ENCODE measurements around the gene CHAD.
"Not testable (repeated sequence)": the region's sequence is repeated elsewhere in the genome, so short reads cannot be mapped to it uniquely, and the experiment has no call there.

Gene CHAD

GRCh38 chr17:50493744-50494143, 25.1 kb upstream of the CHAD start:
- DNase-seq (ENCODE audit: low read depth), result no peak

- DNase-seq (ENCODE audit: low read depth), result no peak
These were observed 23.5 kb upstream of the CHAD start for GRCh38 chr17:50492214-50492613.

- no peak for DNase-seq (ENCODE audit: low read depth)
These were observed 22.8 kb upstream of the CHAD start for GRCh38 chr17:50491505-50491904.

- DNase-seq (ENCODE audit: low read depth), result no peak
These were observed 20.2 kb upstream of the CHAD start for GRCh38 chr17:50488880-50489279.

- DNase-seq (ENCODE audit: low read depth), result peak; percentile 71
These were observed 18.8 kb upstream of the CHAD start for GRCh38 chr17:50487213-50488096.

- no peak for DNase-seq (ENCODE audit: low read depth)
These were observed 15.9 kb upstream of the CHAD start for GRCh38 chr17:50484386-50485155.

- no peak for DNase-seq (ENCODE audit: low read depth)
These were observed 14.6 kb upstream of the CHAD start for GRCh38 chr17:50483266-50483665.

GRCh38 chr17:50482516-50482915, 13.8 kb upstream of the CHAD start:
- peak; percentile 99 for DNase-seq (ENCODE audit: low read depth)

- no peak for DNase-seq (ENCODE audit: low read depth)
These were observed 13.4 kb upstream of the CHAD start for GRCh38 chr17:50482110-50482509.

- no peak for DNase-seq (ENCODE audit: low read depth)
These were observed 13.0 kb upstream of the CHAD start for GRCh38 chr17:50481648-50482047.

GRCh38 chr17:50480854-50481490, 12.3 kb upstream of the CHAD start:
- DNase-seq (ENCODE audit: low read depth), result no peak

GRCh38 chr17:50480142-50480764, 11.6 kb upstream of the CHAD start:
- no peak for DNase-seq (ENCODE audit: low read depth)

- DNase-seq (ENCODE audit: low read depth), result peak; percentile 95
These were observed 11.0 kb upstream of the CHAD start for GRCh38 chr17:50479522-50480141.

- DNase-seq (ENCODE audit: low read depth), result peak; percentile 94
These were observed 10.0 kb upstream of the CHAD start, which contains the start of gene RSAD1 for GRCh38 chr17:50478391-50479381. TSS of gene RSAD1 (plus strand) at chr17:50478860. CDS start at chr17:50478885, 25 bp downstream.

GRCh38 chr17:50477976-50478375, 9.3 kb upstream of the CHAD start:
- peak; percentile 14 for DNase-seq (ENCODE audit: low read depth)

GRCh38 chr17:50476545-50477315, 8.1 kb upstream of the CHAD start:
- no peak for DNase-seq (ENCODE audit: low read depth)

- not testable (repeated sequence) for DNase-seq (ENCODE audit: low read depth)
These were observed 7.3 kb upstream of the CHAD start for GRCh38 chr17:50475775-50476544.

- DNase-seq (ENCODE audit: low read depth), result no peak
These were observed 6.7 kb upstream of the CHAD start for GRCh38 chr17:50475362-50475761.

GRCh38 chr17:50474523-50474922, 5.8 kb upstream of the CHAD start:
- no peak for DNase-seq (ENCODE audit: low read depth)
